GM13977 (cell line): Measurements from ENCODE around the gene VDR.

ENCODE experiments used
- DNase-seq: peaks from one replicate; pipeline ENCODE4 v3.0.0; 2012; ENCODE audit warnings: low spot score
- in situ Hi-C: fragments of 300-500 bp; cut with MboI; formaldehyde crosslinking; loops from one replicate; pipeline ENCODE4 v1.12.0; 2022; ENCODE audit warnings: low sequenced_read_pairs, low pct_unique_long_range_greater_than_20kb, mixed read lengths, inconsistent platforms; ENCODE audit not compliant: unreplicated experiment
- TF ChIP-seq, protein P1 (sequence below): IDR thresholded peaks from 2 replicates; pipeline ENCODE4 v1.5.1; 2012; ENCODE audit warnings: mild to moderate bottlenecking, control low read depth; ENCODE audit not compliant: insufficient read depth; ENCODE audit errors: extremely low read depth, missing control alignments

VDR gene

DNA sequence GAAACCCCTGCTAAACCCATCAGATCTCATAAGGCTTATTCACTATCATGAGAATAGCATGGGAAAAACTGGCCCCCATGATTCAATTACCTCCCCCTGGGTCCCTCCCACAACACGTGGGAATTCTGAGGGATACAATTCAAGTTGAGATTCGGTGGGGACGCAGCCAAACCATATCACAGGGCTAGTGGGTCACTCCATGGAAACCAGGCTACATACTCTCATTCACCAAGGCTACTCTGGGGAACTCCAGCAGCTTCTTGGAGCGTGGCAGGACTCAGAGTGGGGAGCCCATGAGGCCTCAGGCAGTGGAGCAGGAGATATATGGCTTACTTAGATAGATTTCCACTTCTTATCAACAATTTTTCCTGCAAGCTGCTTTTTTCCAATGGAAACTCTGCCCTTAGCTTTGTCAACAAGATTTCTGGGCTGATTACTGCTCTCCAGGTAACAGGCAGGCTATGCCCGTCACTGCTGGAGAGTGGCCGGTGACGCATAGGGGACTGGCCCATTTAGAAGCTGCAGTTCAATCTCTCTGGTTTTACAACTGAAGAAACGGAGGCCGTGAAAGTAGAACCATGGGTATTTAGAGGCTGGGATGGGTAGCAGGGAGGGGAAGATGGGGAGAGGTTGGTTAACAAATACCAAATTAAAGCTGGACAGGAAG, 16.5 kb downstream of the VDR start:
- in situ Hi-C loops: no loop called here
- TF ChIP-seq, protein P1, sequence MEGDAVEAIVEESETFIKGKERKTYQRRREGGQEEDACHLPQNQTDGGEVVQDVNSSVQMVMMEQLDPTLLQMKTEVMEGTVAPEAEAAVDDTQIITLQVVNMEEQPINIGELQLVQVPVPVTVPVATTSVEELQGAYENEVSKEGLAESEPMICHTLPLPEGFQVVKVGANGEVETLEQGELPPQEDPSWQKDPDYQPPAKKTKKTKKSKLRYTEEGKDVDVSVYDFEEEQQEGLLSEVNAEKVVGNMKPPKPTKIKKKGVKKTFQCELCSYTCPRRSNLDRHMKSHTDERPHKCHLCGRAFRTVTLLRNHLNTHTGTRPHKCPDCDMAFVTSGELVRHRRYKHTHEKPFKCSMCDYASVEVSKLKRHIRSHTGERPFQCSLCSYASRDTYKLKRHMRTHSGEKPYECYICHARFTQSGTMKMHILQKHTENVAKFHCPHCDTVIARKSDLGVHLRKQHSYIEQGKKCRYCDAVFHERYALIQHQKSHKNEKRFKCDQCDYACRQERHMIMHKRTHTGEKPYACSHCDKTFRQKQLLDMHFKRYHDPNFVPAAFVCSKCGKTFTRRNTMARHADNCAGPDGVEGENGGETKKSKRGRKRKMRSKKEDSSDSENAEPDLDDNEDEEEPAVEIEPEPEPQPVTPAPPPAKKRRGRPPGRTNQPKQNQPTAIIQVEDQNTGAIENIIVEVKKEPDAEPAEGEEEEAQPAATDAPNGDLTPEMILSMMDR: no peak
- no peak for DNase-seq

DNA sequence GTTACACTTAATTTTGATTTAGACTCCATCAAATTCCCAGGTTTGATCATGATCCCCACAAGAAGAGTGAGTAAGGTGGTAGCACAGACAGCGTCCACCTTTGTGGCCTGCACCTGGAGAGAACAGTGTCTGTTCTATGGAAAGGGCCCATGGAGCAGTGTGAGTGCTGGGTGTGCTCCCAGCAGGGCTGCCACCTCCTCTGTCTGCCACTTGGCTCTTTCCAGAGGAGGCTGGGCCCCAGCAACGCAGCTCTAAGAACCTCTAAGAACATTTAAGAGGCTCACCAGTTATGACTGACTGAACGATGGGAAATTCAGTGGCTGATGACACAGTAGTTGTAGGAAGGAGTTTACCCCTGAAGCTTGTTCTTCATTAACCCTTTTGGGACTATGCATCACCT, 17.3 kb downstream of the VDR start:
- no peak for DNase-seq
- in situ Hi-C loops: no loop called here
- TF ChIP-seq, protein P1: no peak

DNA sequence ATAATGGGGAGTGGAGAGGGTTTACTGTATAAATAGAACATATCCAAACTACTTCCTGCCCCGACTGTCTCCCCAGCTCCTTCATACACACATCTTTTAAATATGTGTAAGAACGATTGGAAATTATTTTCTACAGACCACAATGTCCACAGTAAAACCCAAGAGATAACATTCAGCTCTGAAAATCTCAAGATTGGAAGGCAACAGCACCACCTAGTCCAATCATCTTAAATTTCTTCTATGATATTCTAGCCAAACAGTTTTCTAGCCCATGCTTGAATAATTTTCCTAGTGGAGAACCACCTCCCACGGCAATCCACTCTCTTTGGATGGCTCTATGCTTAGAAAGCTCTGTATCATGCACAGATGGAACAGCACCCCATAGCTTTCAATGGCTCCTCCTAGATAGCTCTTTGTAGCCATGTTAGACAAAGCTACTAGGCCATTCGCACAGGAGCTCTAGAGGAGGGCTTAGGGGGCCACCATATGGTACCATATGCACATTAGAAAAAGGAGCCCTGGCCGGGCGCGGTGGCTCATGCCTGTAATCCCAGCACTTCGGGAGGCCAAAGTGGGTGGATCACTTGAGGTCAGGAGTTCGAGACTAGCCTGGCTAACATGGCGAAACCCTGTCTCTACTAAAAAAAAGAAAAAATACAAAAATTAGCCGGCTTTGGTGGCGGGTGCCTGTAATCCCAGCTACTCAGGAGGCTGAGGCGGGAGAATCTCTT, 18.1 kb downstream of the VDR start:
- in situ Hi-C loops: no loop called here
- DNase-seq: no peak
- TF ChIP-seq, protein P1: no peak

DNA sequence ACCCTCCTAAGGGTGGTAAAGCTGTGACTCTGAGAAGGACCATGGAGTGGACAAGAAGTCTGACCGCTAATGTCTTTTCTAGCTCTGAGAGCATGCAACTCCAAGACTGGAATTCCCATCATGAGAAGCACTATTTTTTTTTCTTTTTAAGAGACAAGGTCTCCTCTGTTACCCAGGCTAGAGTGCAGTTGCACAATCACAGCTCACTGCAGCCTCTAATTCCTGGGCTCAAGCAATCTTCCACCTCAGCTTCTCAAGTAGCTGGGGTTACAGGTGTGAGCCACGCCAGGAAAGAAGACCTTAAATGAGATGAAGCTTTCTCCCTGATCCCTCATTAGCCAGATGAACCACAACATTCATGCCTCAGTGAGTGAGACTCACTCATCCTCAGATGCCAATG, 19.2 kb downstream of the VDR start:
- TF ChIP-seq, protein P1: no peak
- in situ Hi-C loops: no loop called here
- no peak for DNase-seq

DNA sequence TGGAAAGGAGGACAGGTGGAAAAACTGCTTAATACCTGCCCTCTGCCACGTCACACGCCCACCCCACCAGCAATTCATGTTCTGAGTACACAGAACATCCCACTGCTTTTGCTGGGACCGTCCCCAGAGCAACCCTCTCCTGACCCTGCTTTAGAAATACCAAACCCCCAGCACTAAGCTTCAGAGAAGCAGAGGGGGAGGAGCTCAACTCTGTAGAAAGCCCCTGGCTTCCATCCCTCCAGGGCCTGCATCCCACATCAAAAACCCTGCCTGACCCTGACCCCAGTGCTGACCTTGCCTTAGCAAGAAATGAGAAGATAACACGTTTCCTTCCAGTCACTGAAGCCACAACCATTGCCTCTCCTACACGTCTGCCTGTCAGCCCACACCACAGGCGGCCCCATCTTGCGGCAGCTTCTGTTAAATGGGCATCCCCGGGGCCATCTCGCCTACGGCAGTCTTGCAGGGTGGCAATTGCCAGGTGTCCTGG, 19.7 kb downstream of the VDR start:
- in situ Hi-C loops: no loop called here
- DNase-seq: peak; percentile 56
- TF ChIP-seq, protein P1: no peak

DNA sequence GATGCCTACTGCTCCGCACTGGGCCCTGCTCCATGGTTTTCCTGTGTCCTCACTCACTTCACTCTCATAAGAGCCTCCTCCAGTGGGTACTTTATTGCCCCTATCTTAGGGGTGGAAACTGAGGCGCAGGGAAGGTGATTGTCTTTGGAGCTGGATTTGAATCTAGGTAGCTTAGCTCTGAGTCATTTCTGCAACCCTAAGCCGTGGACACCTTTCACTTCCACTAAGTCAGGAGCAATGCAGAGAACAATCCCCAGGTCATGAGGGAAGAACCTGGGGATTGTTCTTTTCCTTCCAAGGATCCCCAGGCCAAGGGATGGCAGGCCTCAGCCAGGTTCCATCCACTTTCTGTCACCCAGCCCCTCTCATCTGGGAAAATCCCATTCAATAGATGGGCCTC, 20.3 kb downstream of the VDR start:
- in situ Hi-C loops: no loop called here

More for the DNA sequence above, 20.3 kb downstream of the VDR start:
- TF ChIP-seq, protein P1: no peak
- no peak for DNase-seq
